Measurements from ENCODE around the gene HOXA2. TPM values are rescaled to one million over a fixed set of nuclear protein-coding genes. Genes with fewer than 3 reads are reported as not detected.
A peak's percentile ranks its signal among the peaks of the same experiment; 100 is the strongest.

The HOXA2 gene
- total RNA-seq, 2 donors from 2014 or later = not detected

- no peak for TF ChIP-seq CTCF (conservative IDR thresholded peaks at IDR 0.05)
- no peaks in the 10 kb centered on the region for H3K4me1 ChIP-seq (ENCODE audit: control insufficient read depth, insufficient read depth, low read length)
- Mint-ChIP-seq H3K4me3 (no peak overlapping the region), H3K9me3 (no peaks in the 10 kb centered on the region), H3K27me3 (ENCODE audit: insufficient read depth) (peaks cover 39% of the 10 kb centered on the region), H3K4me1 (no peaks in the 10 kb centered on the region), H3K27ac (no peak overlapping the region), H3K36me3 (ENCODE audit: low read depth) (no peaks in the 10 kb centered on the region)
- no peaks in the 10 kb centered on the region for H3K9me3 ChIP-seq (ENCODE audit: control insufficient read depth, low read length)
- peaks cover 27% of the 10 kb centered on the region for H3K27me3 ChIP-seq (ENCODE audit: control insufficient read depth, insufficient read depth, low read length, poor library complexity, severe bottlenecking)
- H3K27ac ChIP-seq (ENCODE audit: low read depth, low read length) = no peak overlapping the region
- H3K36me3 ChIP-seq (ENCODE audit: control insufficient read depth, insufficient read depth, low read length) = no peaks in the 10 kb centered on the region
- no peak overlapping the region for H3K9ac ChIP-seq (ENCODE audit: extremely low read depth, low read length, poor library complexity, severe bottlenecking)
- no peak overlapping the region for H3K4me3 ChIP-seq (ENCODE audit: low read length)
- WGBS, 2 experiments (ENCODE audit: insufficient coverage in 1 of 2, insufficient read length in 1 of 2) = 93 to 96% methylated on average over 4 of the region's 4 CpGs
- no peak for DNase-seq
Measured at GRCh38 chr7:27062946-27063345, 39.5 kb downstream of the HOXA2 start.

GRCh38 chr7:27053153-27053552 is 49.3 kb downstream of the HOXA2 start:
- Histone ChIP-seq H3K4me1 (ENCODE audit: control insufficient read depth, insufficient read depth, low read length) (no peaks in the 10 kb centered on the region), H3K9ac (ENCODE audit: extremely low read depth, low read length, poor library complexity, severe bottlenecking) (no peak overlapping the region), H3K27me3 (ENCODE audit: control insufficient read depth, insufficient read depth, low read length, poor library complexity, severe bottlenecking) (no peaks in the 10 kb centered on the region), H3K36me3 (ENCODE audit: control insufficient read depth, insufficient read depth, low read length) (no peaks in the 10 kb centered on the region), H3K4me3 (ENCODE audit: low read length) (no peak overlapping the region), H3K27ac (ENCODE audit: low read depth, low read length) (no peak overlapping the region), H3K9me3 (ENCODE audit: control insufficient read depth, low read length) (no peaks in the 10 kb centered on the region)
- Mint-ChIP-seq H3K4me3 (no peak overlapping the region), H3K9me3 (no peaks in the 10 kb centered on the region), H3K36me3 (ENCODE audit: low read depth) (no peaks in the 10 kb centered on the region), H3K4me1 (no peaks in the 10 kb centered on the region), H3K27me3 (ENCODE audit: insufficient read depth) (no peaks in the 10 kb centered on the region), H3K27ac (no peak overlapping the region)
- no peak for TF ChIP-seq CTCF (conservative IDR thresholded peaks at IDR 0.05)
- peak; percentile 64 for DNase-seq
- WGBS, 2 experiments (ENCODE audit: insufficient coverage in 1 of 2, insufficient read length in 1 of 2) = 39 to 100% methylated on average over 1 to 3 of the region's 3 CpGs

GRCh38 chr7:27051451-27051850 is 51.0 kb downstream of the HOXA2 start:
- no peak for TF ChIP-seq CTCF (conservative IDR thresholded peaks at IDR 0.05)
- Mint-ChIP-seq H3K9me3 (peaks cover under 1% of the 10 kb centered on the region), H3K27ac (no peak overlapping the region), H3K4me1 (no peaks in the 10 kb centered on the region), H3K4me3 (no peak overlapping the region), H3K36me3 (ENCODE audit: low read depth) (no peaks in the 10 kb centered on the region), H3K27me3 (ENCODE audit: insufficient read depth) (no peaks in the 10 kb centered on the region)
- Histone ChIP-seq H3K9me3 (ENCODE audit: control insufficient read depth, low read length) (no peaks in the 10 kb centered on the region), H3K27me3 (ENCODE audit: control insufficient read depth, insufficient read depth, low read length, poor library complexity, severe bottlenecking) (no peaks in the 10 kb centered on the region), H3K4me3 (ENCODE audit: low read length) (no peak overlapping the region), H3K36me3 (ENCODE audit: control insufficient read depth, insufficient read depth, low read length) (no peaks in the 10 kb centered on the region), H3K4me1 (ENCODE audit: control insufficient read depth, insufficient read depth, low read length) (no peaks in the 10 kb centered on the region), H3K27ac (ENCODE audit: low read depth, low read length) (no peak overlapping the region), H3K9ac (ENCODE audit: extremely low read depth, low read length, poor library complexity, severe bottlenecking) (no peak overlapping the region)
- 88 to 93% methylated on average over 4 of the region's 4 CpGs for WGBS, 2 experiments (ENCODE audit: insufficient coverage in 1 of 2, insufficient read length in 1 of 2)
- DNase-seq = no peak

Other genes starting within 250 kb of the HOXA2 start
- gene SKAP2, start 238.1 kb downstream of the HOXA2 start, total RNA-seq = 1 to 10 TPM; 3.3 to 3.4 TPM
- not detected for gene HOXA1, start 6.7 kb downstream of the HOXA2 start, total RNA-seq
- not detected for gene HOXA4, start 28.1 kb upstream of the HOXA2 start, total RNA-seq
- gene HOXA5, start 41.0 kb upstream of the HOXA2 start, total RNA-seq = not detected
- not detected for gene HOXA6, start 45.1 kb upstream of the HOXA2 start, total RNA-seq
- gene HOXA3, start 49.9 kb upstream of the HOXA2 start, total RNA-seq = not detected
- gene HOXA7, start 54.0 kb upstream of the HOXA2 start, total RNA-seq = not detected
- gene HOXA9, start 62.9 kb upstream of the HOXA2 start, total RNA-seq = not detected
- gene HOXA10, start 71.6 kb upstream of the HOXA2 start, total RNA-seq = not detected
- not detected for gene HOXA11, start 82.5 kb upstream of the HOXA2 start, total RNA-seq
- gene HOXA13, start 97.4 kb upstream of the HOXA2 start, total RNA-seq = not detected
- 10 to 100 TPM in 1 of 2 donors, 1 to 10 TPM in 1; 4.9 to 10.7 TPM for gene EVX1, start 140.1 kb upstream of the HOXA2 start, total RNA-seq